ENCODE measurements around the gene UPF2.

- TF ChIP-seq POLR2AphosphoS5 (IDR thresholded peaks at IDR 0.05; ENCODE audit: low read depth, low read length) = no peak
- TF ChIP-seq TAF1 (IDR thresholded peaks at IDR 0.05; ENCODE audit: borderline replicate concordance, low read depth, low read length) = no peak
Observed at GRCh38 chr10:11899067-11899876, 143.3 kb downstream of the UPF2 start.

Measured in GM12892 (cell line).